Hepatocyte (in vitro differentiated cells): ENCODE results near the gene FBLN1.

Experiments used
- EZH2 ChIP-seq: fragments of 200-600 bp; sonication (generic); IDR thresholded peaks from 2 replicates; pipeline ENCODE4 v1.6.1; 2016; ENCODE audit warnings: antibody characterized with exemption, mild to moderate bottlenecking, borderline replicate concordance
- TF ChIP-seq, protein P1 (sequence below): fragments of 200-600 bp; sonication (generic); IDR thresholded peaks from 2 replicates; pipeline ENCODE4 v1.5.1; 2016; ENCODE audit warnings: antibody characterized with exemption, mild to moderate bottlenecking; ENCODE audit not compliant: poor library complexity

DNA sequence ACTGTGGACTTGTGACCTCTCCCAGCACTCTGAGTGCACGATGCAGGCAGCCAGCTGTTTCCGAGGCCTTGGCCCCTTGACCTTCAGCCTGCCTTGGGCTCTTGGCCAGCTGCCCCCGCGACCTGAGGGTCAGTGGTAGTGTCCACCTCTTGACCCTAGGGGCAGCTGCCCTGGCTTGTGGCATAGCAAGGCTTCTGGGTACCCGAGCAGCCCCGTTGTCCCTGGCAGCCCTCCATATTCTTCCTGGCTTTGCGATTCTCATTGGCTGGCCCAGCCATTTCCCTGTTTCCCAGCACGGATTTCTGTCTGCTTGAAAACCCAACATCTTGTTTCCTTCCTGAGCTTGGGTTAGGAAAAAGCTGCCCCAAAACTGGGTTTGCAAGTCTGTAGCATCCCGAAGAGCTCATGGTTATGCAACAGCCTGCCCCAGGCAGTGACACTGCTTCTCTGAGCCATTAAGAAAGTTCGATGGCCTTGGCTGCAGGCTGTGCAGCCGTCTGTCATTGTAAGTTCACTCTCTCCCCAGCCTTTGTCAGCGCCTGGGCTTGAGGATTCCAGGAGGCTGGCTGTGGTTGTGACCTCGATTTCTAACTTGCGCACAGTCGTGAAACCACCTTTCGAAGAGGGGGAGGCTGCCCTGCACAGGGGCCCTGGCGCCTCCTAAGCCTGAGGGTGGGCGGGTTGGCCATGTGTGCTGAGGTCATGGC is 48.8 kb downstream of the FBLN1 start:
- TF ChIP-seq, protein P1, sequence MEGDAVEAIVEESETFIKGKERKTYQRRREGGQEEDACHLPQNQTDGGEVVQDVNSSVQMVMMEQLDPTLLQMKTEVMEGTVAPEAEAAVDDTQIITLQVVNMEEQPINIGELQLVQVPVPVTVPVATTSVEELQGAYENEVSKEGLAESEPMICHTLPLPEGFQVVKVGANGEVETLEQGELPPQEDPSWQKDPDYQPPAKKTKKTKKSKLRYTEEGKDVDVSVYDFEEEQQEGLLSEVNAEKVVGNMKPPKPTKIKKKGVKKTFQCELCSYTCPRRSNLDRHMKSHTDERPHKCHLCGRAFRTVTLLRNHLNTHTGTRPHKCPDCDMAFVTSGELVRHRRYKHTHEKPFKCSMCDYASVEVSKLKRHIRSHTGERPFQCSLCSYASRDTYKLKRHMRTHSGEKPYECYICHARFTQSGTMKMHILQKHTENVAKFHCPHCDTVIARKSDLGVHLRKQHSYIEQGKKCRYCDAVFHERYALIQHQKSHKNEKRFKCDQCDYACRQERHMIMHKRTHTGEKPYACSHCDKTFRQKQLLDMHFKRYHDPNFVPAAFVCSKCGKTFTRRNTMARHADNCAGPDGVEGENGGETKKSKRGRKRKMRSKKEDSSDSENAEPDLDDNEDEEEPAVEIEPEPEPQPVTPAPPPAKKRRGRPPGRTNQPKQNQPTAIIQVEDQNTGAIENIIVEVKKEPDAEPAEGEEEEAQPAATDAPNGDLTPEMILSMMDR: no peak
- TF ChIP-seq EZH2: no peak
